ENCODE results near the gene IRAK1BP1.
"Not testable (repeated sequence)": the region's sequence is repeated elsewhere in the genome, so short reads cannot be mapped to it uniquely, and the experiment has no call there.

- not testable (repeated sequence) for TF ChIP-seq CTCF (optimal IDR thresholded peaks at IDR 0.05 in 1 of 3, IDR thresholded peaks at IDR 0.05 in 1 of 3, conservative IDR thresholded peaks at IDR 0.05 in 1 of 3; ENCODE audit: extremely low read depth in 1 of 3, insufficient read depth in 2 of 3, low read length in 3 of 3); EZH2 (IDR thresholded peaks at IDR 0.05; ENCODE audit: low read length)
These were observed 8.9 kb upstream of the IRAK1BP1 start for GRCh38 chr6:78858339-78858938.
